Activated CD8-positive, alpha-beta memory T cell treated with anti-CD3 and anti-CD28 coated beads, Interleukin-2, amount 50 U/mL, for 1 hour (primary cell): ENCODE measurements around the gene ZNF165.
"Not testable (repeated sequence)": the region's sequence is repeated elsewhere in the genome, so short reads cannot be mapped to it uniquely, and the experiment has no call there.

Source experiments
- DNase-seq: peaks from one replicate; pipeline ENCODE4 v3.0.0-alpha.2; 2020; ENCODE audit errors: extremely low read depth

ZNF165 gene

GRCh38 chr6:28080381-28080630 lies at the start of gene ZNF165:
ZNF165 (plus strand) TSS chr6:28080568; CDS start chr6:28085481, 4,913 bp downstream.
- DNase-seq: not testable (repeated sequence)

- DNase-seq: no peak
Measured at GRCh38 chr6:28053584-28053983, 26.8 kb upstream of the ZNF165 start.

- no peak for DNase-seq
Measured at GRCh38 chr6:28060405-28060804, 20.0 kb upstream of the ZNF165 start.

- DNase-seq: no peak
Measured at GRCh38 chr6:28064272-28064671, 16.1 kb upstream of the ZNF165 start.

GRCh38 chr6:28068067-28068466 lies 12.3 kb upstream of the ZNF165 start:
- no peak for DNase-seq

- not testable (repeated sequence) for DNase-seq
Measured at GRCh38 chr6:28070968-28071367, 9.4 kb upstream of the ZNF165 start.

- no peak for DNase-seq
Measured at GRCh38 chr6:28078050-28078449, 2.3 kb upstream of the ZNF165 start.

GRCh38 chr6:28078836-28079235 lies 1.5 kb upstream of the ZNF165 start:
- DNase-seq: no peak

GRCh38 chr6:28080631-28081485 lies 490 bp downstream of the ZNF165 start:
- DNase-seq: peak; percentile 91

GRCh38 chr6:28081486-28081751 lies 1.1 kb downstream of the ZNF165 start:
- DNase-seq: peak; percentile 46

- DNase-seq: no peak
Measured at GRCh38 chr6:28082939-28083338, 2.6 kb downstream of the ZNF165 start.

- DNase-seq: no peak
Measured at GRCh38 chr6:28089054-28089453, 8.7 kb downstream of the ZNF165 start.

GRCh38 chr6:28090917-28091586 lies 10.7 kb downstream of the ZNF165 start:
- no peak for DNase-seq

- not testable (repeated sequence) for DNase-seq
Measured at GRCh38 chr6:28102222-28102621, 21.9 kb downstream of the ZNF165 start.

- not testable (repeated sequence) for DNase-seq
Measured at GRCh38 chr6:28102699-28103098, 22.3 kb downstream of the ZNF165 start.

- DNase-seq: peak; percentile 54
Measured at GRCh38 chr6:28104392-28105244, 24.2 kb downstream of the ZNF165 start.

GRCh38 chr6:28105245-28105639 lies 24.9 kb downstream of the ZNF165 start:
- DNase-seq: no peak

GRCh38 chr6:28107506-28107905 lies 27.1 kb downstream of the ZNF165 start:
- no peak for DNase-seq

- DNase-seq: no peak
Measured at GRCh38 chr6:28111964-28112363, 31.6 kb downstream of the ZNF165 start.

- DNase-seq: no peak
Measured at GRCh38 chr6:28115799-28116198, 35.4 kb downstream of the ZNF165 start.

- no peak for DNase-seq
Measured at GRCh38 chr6:28117386-28118050, 37.1 kb downstream of the ZNF165 start.

GRCh38 chr6:28118217-28118616 lies 37.8 kb downstream of the ZNF165 start:
- no peak for DNase-seq
